GM15510 (cell line): ENCODE data around the gene BRD1.

Experiments used
- POLR2A ChIP-seq: IDR thresholded peaks from 3 replicates; pipeline ENCODE4 v1.6.1; 2011; ENCODE audit warnings: borderline replicate concordance; ENCODE audit not compliant: insufficient read length; ENCODE audit errors: extremely low read depth

BRD1 gene

DNA sequence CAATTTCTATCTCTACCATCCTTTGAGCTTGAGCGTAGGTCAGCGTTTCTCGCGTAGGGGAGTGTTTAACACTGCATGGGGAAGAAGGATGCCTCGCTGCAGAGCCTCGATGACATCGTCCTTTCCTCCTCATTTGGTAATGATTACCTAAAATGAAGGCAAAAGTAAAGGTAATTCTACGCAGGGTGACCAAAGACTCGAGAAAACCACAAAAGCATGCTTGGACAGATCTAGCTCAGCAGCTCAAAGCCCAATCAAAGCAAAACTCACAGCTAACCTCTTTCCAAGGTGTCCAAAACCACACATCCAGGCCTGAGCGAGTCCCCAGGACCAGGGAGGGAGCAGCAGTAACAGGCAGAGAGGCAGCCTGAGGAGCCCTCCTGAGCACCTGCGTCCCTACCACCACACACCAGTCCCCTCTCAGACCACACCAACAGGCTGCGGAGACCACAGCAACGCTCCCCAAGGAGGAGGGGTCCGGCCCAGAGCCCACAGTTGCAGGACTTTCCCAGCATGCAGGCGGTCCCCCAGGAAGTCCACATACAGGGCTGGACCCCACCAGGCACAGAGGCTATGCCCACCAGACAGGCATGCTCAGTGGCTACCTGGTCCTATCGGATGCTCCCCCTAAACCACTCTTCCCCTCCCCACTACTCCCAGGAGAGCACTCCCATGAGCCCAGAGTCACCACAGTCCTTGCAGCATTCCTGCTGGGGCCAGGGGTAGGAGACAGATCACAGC, 3.3 kb downstream of the BRD1 start:
- TF ChIP-seq POLR2A: no peak

- TF ChIP-seq POLR2A: no peak
Observed at GRCh38 chr22:49823289-49824045, 4.2 kb downstream of the BRD1 start.

DNA sequence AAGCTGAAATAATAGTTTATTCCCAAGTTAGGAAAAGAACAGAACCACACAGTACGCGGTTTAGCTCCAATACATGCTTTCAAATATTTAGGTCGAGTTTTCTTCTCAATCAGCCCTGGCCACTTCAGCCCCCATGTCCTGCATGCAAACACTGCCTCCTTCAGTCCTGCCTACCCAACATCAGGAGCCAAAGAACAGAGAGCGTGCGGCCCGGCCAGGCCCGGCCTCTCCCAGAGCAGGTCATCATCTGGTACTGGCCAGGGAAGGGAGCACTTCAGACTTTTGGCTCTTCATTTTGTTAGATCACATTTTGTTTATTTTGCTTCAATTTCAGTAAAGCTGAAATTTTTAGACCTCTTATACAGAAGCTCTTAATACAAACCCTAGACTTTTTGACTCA, 6.7 kb downstream of the BRD1 start:
- TF ChIP-seq POLR2A: no peak

GRCh38 chr22:49817359-49817758, 10.3 kb downstream of the BRD1 start:
- no peak for TF ChIP-seq POLR2A

- no peak for TF ChIP-seq POLR2A
Observed at GRCh38 chr22:49815641-49816091, 12.0 kb downstream of the BRD1 start.

- TF ChIP-seq POLR2A: no peak
Observed at GRCh38 chr22:49814856-49815255, 12.8 kb downstream of the BRD1 start.

GRCh38 chr22:49814164-49814686, 13.4 kb downstream of the BRD1 start:
- no peak for TF ChIP-seq POLR2A

- no peak for TF ChIP-seq POLR2A
Observed at GRCh38 chr22:49812838-49813237, 14.8 kb downstream of the BRD1 start.

DNA sequence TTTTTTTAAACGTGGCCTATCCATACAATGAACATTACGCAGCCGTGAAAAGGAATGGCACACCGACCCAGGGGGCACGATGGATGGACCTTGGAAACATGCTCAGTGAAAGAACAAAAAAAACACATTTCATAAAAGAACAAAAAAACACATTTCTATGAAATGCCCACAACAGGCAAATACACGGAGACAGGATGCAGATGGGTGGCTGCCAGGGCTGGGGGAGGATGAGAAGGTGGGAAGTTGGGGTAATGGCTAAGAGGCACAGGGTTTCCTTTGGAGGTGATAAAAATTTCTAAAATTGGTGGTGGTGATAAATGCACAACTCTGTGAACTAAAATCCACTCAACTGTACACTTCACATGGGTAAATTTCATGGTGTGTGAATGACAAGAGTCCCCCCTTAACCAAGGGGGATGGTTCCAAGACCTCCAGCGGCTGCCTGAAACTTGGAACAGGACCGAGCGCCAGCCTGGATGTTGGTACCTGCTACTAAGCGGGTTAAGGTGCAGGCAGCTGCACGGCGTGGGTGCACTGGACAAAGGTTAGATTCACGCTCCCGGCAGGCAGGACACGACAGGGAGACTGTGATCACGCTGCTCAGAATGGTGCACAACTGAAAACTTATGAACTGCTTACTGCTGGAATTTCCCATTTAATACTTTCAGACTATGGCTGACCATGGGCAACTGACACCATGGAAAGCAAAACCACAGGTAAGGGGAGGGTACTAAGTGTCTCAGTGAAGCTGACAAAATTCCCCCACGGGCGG, 16.5 kb downstream of the BRD1 start:
- TF ChIP-seq POLR2A: no peak

GRCh38 chr22:49810363-49811019, 17.2 kb downstream of the BRD1 start:
- TF ChIP-seq POLR2A: no peak

DNA sequence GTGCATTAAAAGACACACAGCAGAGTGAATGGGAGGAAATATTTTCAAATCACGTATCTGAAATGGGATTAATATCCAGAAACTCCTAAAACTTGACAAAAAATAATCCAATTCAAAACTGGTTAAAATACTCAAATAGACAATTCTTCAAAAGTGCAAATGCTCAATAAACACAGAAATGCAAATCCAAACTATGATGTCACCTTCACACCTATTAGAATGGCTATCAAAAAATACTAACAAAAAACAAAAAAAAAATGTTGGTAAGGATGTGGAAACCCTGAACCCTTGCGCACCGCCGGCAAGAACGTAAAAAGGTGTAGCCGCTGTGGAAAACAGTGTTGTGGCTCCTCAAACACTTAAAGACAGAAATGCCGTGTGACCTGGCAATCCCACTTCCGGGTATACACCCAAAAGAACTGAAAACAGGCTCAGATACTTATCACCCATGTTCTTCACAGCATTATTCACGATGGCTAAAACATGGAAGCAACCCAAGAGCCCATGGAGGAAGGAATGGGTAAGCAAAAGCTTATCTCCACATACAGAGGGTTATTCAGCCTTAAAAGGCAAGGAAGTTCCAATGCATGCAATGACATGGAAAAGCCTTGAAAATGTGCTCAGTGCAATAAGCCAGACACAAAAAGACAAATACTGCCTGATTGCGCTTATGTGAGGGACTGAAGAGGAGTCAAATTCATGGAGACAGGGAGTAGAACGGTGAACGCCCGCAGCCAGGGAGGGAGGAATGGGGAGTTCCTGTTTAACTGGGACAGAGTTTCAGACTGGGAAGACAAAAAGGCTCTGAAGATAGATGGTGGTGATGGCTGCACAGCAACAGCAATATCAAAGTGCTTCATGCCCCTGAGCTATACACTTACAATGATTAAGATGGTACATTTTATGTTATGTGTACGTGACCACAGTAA, 19.6 kb downstream of the BRD1 start:
- no peak for TF ChIP-seq POLR2A

- no peak for TF ChIP-seq POLR2A
Observed at GRCh38 chr22:49807129-49807528, 20.5 kb downstream of the BRD1 start.

- no peak for TF ChIP-seq POLR2A
Observed at GRCh38 chr22:49803737-49804375, 23.8 kb downstream of the BRD1 start.

DNA sequence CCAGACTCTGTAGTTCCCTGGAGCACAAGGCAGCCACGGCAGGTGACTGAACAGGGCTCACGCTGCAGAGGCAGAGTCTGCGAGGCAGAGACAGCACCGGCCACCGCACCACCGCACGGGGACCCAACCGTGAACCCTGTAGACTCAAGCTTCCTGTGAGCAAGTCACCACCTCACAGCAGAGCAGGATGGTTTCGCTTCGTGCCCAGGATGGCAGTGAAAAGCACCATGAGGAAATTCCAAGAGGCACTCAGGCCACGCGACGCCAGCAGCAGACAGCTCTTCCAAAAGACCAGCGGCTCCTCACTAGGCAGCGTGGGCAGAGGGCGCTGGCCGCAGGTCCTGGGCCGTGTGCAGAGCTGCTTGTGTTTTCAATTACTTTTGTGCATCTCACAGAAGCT, 24.5 kb downstream of the BRD1 start:
- no peak for TF ChIP-seq POLR2A
